NCI-H2171 (cell line): ENCODE results near the gene PRKCD.

Experiments
- DNase-seq: peaks from one replicate; lab custom pipeline; 2025; lab: John Stamatoyannopoulos, UW

The PRKCD gene

DNA sequence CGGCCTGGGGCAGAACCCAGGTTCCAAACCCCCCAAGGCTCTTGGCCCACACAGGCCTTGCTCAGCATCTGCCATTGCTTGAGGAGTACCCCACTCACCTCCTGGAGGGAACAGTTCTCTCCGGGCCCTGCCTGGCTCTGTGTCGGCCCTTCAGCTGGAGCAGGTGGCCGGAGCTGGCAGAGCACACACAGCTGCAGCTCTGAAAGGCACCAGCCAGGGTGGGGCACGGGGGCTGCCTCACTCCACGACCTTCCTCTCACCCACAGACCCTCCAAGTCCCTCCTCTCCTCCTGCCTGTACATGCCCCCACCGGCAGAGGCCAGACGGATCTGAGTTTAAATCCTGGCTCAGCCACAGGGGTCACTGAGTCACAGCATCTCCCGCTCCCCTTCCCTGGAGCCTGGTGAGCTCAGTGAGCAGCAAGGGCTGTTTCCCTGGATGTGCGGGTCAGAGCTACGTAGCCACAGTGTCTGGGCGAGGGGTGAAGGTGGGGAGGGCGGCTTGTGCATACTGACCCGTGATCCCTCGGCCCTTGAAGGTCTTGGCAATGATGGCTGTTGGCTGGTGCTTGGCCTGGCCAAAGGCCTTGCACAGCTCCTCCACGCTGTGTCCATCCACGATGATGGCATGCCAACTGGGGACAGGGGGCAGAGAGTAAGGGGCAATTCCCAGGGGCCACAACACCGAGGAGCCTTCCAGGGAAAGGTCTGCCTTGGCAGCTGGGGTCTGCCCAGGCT is 71.8 kb downstream of the PRKCD start:
- DNase-seq = no peak

DNA sequence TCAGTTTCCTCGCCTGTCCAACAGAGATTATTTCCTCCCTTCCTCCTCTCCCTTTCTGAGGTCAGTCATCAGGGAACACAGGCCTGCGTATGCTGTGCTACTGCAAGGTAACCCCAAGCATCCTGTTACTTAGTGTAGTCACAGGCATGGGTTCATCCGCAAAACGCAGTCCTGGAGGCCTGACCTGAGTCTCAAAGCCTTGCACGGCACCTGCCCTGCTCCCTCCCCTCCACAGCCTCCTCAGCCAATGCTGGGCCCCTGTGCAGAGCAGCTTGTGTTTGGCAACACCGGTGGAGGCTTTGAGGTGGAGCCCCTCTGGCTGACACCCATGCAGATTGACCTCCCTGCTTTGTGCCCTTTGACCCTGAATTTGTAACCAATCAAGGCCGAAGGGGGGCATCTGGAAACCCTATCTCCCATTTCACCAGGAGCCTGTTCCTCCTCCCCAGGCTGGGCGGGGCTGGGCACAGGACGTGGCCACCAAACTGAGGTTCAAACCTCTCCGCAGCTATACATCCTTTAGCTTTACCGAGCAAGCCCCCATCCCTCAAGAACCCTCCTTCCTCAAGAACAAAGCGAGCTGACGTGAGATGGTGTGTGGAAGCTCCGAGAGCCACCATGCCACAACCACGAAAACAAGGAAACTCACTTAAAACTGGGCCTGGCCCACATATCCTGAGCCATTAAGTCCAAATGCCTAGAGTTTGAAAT is 73.3 kb downstream of the PRKCD start:
- DNase-seq = no peak

DNA sequence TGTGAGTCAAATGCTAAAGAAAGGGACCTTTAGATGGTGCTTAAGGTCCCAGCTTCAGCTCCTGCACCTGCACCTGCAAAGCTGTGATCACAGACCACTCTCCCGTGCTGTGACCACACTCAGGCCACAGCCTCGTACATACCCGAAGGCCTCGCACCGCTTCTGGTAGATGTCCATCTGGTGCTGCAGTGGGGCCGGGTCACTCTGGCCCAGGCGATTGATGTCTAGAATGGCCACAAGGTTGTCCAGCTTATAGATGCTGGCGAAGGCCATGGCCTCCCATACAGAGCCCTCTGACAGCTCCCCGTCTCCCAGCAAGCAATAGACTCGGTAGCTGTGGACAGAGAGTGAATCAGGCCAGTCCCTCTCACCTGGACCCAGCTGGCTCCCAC is 73.8 kb downstream of the PRKCD start:
- DNase-seq = no peak

DNA sequence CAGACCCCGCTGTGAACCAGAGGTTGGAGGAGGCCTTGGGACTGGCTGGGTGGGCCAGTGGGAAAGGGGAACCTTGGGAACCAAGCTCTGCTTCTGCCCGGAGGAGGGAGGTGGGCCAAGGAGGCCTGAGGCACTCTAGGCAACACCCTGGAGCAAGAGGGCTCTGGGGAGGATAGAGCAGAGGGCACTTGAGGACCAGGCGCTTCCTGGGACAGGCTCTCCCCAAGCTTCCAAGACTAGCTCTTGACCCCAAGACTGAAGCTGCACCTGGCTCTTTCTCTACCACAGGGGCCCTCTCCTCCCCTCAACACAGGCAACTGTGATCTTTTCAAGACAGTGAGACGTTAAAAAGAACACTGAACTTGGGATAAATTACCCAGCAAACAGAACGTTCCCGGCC is 74.5 kb downstream of the PRKCD start:
- DNase-seq = no peak

DNA sequence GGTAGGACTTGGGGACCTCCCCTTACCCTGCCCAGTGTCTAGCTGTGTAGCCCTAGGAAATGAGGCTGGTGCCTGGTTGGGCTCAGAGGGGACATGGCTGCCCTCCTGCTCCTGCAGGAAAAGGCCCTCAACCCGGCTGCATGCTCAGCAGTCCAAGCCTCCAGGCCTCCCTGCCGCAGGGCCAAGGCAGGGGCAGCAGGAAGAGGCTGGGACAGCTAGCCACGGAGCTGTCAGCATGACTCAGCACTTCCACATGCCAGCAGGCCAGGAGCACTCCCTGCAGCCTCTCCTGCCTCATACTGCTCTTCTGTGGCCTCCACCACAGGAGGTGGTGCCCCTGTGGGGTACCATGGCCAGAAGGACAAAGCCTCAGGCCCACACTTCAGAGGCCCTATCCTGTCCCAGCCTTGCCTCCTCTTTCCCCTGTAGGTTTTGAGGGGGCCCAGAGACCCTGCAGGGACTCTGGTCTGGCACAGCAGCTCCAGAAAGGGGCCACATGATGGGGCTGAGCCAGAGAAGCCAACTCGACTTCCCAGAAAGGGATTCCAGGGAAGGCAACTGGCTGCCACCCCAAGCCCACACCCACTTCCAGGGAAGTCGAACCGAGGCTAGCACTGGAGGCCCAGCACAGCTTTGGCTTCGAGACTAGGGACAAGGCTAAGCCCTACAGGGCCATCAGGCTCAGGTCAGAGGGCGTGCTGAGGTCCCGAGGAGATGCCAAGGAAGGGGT is 75.3 kb downstream of the PRKCD start:
- no peak for DNase-seq

DNA sequence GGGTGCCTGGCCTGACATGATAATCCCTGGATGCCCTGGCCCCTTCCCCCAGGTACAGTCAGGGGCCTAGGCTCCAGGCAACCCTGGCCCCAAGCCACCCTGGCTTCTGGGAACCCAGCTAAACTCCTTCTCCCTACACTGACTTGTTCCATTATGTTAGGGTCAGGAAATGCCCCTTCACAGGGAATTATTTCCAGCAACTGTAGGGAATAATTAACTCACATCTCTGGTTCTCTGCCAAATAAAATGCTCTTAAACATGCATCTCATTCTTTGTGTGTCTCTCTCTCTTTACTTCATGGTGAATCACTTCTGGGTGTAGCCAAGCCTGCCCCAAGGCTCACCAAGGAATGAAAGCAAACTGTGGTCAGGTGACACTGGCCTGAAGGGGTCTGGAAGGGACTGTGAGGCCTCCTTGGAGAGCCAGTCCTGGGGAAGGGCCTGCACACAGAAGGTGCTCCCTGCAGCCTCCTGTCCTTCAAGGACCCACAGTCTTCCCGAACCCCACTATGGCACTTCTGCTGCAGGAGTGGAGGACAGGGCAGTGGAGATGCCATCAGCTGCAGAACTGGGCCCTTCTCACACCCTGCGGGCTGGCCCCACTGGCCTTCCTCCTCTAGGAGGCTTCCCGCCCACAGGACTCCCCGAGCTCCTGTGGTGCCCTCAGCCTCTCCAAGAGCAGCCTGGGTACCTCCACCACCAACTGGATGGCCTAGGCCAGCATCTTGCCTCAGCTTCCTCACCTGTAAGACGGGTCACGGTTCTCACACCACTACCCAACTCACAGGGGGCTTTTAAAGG is 77.2 kb downstream of the PRKCD start:
- DNase-seq = no peak

DNA sequence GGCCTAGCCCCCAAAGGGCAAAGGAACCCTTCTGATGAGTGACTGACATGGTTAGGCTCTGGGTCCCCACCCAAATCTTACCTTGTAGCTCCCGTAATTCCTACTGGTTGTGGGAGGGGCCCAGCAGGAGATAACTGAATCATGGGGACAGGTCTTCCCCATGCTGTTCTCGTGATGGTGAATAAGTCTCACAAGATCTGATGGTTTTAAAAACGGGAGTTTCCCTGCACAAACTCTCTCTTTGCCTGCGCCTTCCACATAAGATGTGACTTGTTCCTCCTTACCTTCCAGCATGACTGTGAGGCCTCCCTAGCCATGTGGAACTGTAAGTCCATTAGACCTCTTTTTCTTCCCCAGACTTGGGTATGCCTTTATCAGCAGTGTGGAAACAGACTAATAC is 77.9 kb downstream of the PRKCD start:
- DNase-seq = no peak

DNA sequence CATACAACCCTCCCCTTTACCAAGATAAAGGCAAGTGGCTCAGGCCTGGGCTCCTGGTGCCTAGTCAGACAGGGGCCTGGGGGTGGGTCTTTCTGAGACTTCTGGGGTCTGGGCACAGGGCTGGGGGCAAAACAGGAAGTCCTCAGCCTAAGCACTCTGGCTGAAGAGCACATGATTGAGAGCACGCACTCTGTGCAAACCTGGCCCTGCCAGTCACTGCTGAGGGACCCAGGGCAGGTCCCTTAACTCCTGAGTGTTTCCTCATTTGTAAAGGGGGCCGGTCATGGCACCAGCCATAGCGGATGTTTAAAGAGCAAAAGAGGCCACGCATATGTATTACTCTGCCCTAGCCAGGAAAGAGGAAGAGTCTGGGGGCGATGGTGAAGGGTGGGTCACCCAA is 78.8 kb downstream of the PRKCD start:
- no peak for DNase-seq

DNA sequence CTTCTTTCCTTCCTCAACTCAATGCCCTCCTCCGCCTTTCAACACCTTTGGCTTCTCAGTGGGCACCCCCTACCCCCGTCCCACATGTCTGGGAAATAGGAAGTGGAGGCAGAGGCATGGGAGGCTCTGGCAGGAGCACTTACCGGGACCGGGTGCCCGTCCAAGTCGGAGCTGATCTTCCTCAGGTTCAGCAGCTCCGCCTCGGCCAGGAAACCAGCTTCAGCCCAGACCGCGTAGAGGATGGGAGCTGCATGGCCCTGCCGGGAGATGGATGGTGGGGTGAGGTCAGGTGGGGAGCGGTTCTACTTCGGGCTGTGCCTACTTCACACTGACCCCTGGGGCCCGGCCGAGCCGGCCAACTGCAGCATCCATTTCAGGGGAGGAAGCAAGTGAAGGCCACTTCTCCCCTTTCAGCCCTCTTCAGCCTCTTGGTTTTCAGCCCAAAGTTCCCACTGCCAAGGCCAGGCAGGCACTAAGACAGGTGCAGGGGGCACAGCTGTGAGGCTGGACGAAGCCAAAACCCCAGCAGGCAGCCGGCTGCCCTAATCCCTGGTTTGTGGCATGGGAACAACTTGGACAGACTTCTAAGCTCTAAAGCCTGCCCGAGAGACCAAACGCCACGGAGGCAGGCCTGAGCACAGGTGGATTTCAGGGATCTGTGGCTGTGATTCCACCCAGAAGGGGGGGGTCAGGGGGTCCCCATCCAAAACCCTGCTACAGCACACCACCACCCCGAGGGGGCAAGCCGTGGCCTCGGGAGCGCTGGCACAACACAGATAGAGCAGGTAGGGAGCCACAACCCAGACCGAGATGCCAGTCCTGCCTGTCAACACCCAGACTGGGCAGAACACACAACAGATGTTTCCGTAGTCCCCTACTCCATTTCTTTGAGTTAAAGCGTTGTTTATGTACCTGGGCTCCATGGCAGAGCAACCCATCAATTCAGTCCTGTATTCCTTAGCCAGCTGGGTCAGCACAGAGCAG is 80.3 kb downstream of the PRKCD start:
- DNase-seq = no peak

DNA sequence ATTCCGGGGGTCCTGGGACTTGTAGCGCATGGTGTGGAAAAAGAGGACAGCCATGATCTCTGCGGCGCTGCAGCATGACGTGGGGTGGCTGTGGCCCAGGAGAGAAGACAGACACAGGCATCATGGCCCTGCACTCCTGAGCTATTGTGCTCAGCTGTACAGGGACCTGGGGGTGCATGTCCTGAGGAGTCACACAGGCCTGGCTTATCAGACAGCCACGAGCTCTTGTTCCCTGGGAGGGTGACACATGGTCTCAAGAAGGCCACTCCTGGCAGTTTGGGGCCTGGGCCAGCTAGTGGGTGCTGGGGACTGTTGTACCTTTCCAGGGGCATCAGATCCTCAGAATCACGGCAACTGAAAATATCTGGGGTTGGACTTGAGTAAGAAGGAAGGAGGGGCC is 81.1 kb downstream of the PRKCD start:
- DNase-seq = no peak
